H1 (cell line): ENCODE results near the gene EXOG. TPM values are rescaled to one million over a fixed set of nuclear protein-coding genes. Genes with fewer than 3 reads are reported as not detected.

Experiments used
- CTCF ChIA-PET: fragments of 300-600 bp; sonication (Branson Sonifier 250); formaldehyde crosslinking; loops from one replicate; lab custom pipeline; 2021; ENCODE audit not compliant: partially characterized antibody; lab: Charles Lee
- POLR2A ChIA-PET: fragments of 300-600 bp; sonication (Branson Sonifier 250); formaldehyde crosslinking; loops from one replicate; lab custom pipeline; 2021; ENCODE audit warnings: inconsistent platforms; ENCODE audit not compliant: partially characterized antibody; lab: Charles Lee
- DNase-seq, 2 experiments: peaks; one replicate each; pipeline versions ENCODE4 v3.0.0 to v3.0.0-alpha.2; 2010 to 2022; ENCODE audit warnings: low spot score in 2 of 2, low read depth in 1 of 2, mixed read lengths in 1 of 2
- FAIRE-seq: peaks from 2 replicates; lab custom pipeline; 2011; peaks lifted over from hg19 to GRCh38; lab: Jason Lieb, UNC
- H2AFZ ChIP-seq: 2 replicates; pipeline ENCODE4 v1.8.1; 2012; ENCODE audit warnings: low read length, inconsistent platforms
- H2AK5ac ChIP-seq: 2 replicates; pipeline ENCODE4 v1.6.1; 2013; ENCODE audit warnings: low read depth, low read length
- H2BK120ac ChIP-seq: replicated peaks from 2 replicates; pipeline ENCODE3; 2013; ENCODE audit warnings: low read depth, low read length, inconsistent platforms
- H2BK12ac ChIP-seq: 2 replicates; pipeline ENCODE4 v1.6.1; 2013; ENCODE audit warnings: low read depth, low read length
- H2BK15ac ChIP-seq: 2 replicates; pipeline ENCODE4 v1.6.1; 2013; ENCODE audit warnings: low read length
- H2BK20ac ChIP-seq: 2 replicates; pipeline ENCODE4 v1.6.1; 2013; ENCODE audit warnings: low read length
- H2BK5ac ChIP-seq: 2 replicates; pipeline ENCODE4 v1.6.1; 2013; ENCODE audit warnings: low read depth, low read length
- H3K14ac ChIP-seq: 2 replicates; pipeline ENCODE4 v1.6.1; 2013; ENCODE audit warnings: inconsistent platforms; ENCODE audit not compliant: insufficient read length
- H3K18ac ChIP-seq: 2 replicates; pipeline ENCODE4 v1.6.1; 2013; ENCODE audit warnings: low read length; ENCODE audit errors: extremely low read depth
- H3K23ac ChIP-seq: 2 replicates; pipeline ENCODE4 v1.6.1; 2013; ENCODE audit warnings: inconsistent platforms; ENCODE audit not compliant: insufficient read length
- H3K23me2 ChIP-seq: 2 replicates; pipeline ENCODE4 v1.6.1; 2013; ENCODE audit warnings: low read depth, low read length
- H3K27ac ChIP-seq: 2 replicates; pipeline ENCODE4 v1.6.1; 2011; ENCODE audit warnings: low read depth, low read length, inconsistent platforms
- H3K27me3 ChIP-seq, 4 experiments: replicated peaks in 1 of 4; 1 replicate in 1 of 4; 2 replicates in 3 of 4; pipeline versions ENCODE4 v1.6.1 to v1.8.1; 2011 to 2013; ENCODE audit warnings: low read length in 3 of 4, mild to moderate bottlenecking in 3 of 4, inconsistent platforms in 2 of 4, mixed read lengths in 2 of 4, moderate library complexity in 1 of 4; ENCODE audit not compliant: control insufficient read depth in 3 of 4, insufficient read depth in 3 of 4; ENCODE audit errors: extremely low read depth in 1 of 4
- H3K36me3 ChIP-seq, 4 experiments: 2 replicates each; pipeline versions ENCODE4 v1.6.1 to v1.8.1; 2011 to 2013; ENCODE audit warnings: mild to moderate bottlenecking in 4 of 4, low read length in 3 of 4, moderate library complexity in 2 of 4, control low read depth in 1 of 4, inconsistent platforms in 1 of 4; ENCODE audit not compliant: insufficient read depth in 4 of 4, control insufficient read depth in 2 of 4
- H3K4ac ChIP-seq: replicated peaks from 2 replicates; pipeline ENCODE3; 2013; ENCODE audit warnings: low read length, low read depth, mixed read lengths, inconsistent platforms; ENCODE audit not compliant: insufficient read length
- H3K4me1 ChIP-seq, 4 experiments: replicated peaks in 1 of 4; 1 replicate in 1 of 4; 2 replicates in 3 of 4; pipeline versions ENCODE4 v1.6.1 to v1.8.1; 2011 to 2013; ENCODE audit warnings: low read length in 3 of 4, inconsistent platforms in 2 of 4, mixed read lengths in 1 of 4; ENCODE audit not compliant: insufficient read depth in 4 of 4, control insufficient read depth in 3 of 4
- H3K4me2 ChIP-seq, 2 experiments: 2 replicates each; pipeline versions ENCODE4 v1.6.1 to v1.8.1; 2011 to 2013; ENCODE audit warnings: low read depth in 2 of 2, low read length in 2 of 2, control low read depth in 1 of 2, inconsistent platforms in 1 of 2, mild to moderate bottlenecking in 1 of 2; ENCODE audit not compliant: insufficient read depth in 1 of 2
- H3K4me3 ChIP-seq, 4 experiments: fragments of 200-600, 300-600 bp in 1 of 4; sonication (generic), shearing (Covaris generic), sonication (Bioruptor Twin) in 1 of 4; 2 replicates each; pipeline versions ENCODE4 v1.5.1 to v1.8.1; 2011 to 2016; ENCODE audit warnings: low read length in 4 of 4, low read depth in 3 of 4, control low read depth in 2 of 4, inconsistent platforms in 2 of 4, mild to moderate bottlenecking in 2 of 4, mixed read lengths in 1 of 4, moderate library complexity in 1 of 4; ENCODE audit not compliant: insufficient read depth in 2 of 4; ENCODE audit errors: extremely low read depth in 1 of 4
- H3K56ac ChIP-seq: replicated peaks from 2 replicates; pipeline ENCODE3; 2013; ENCODE audit warnings: low read depth, mild to moderate bottlenecking, mixed read lengths, low read length, inconsistent platforms; ENCODE audit not compliant: insufficient read length
- H3K79me1 ChIP-seq: 2 replicates; pipeline ENCODE4 v1.6.1; 2013; ENCODE audit warnings: low read depth, low read length, control low read depth
- H3K79me2 ChIP-seq, 2 experiments: 2 replicates each; pipeline versions ENCODE4 v1.6.1 to v1.8.1; 2012 to 2013; ENCODE audit warnings: low read length in 2 of 2, mild to moderate bottlenecking in 2 of 2, inconsistent platforms in 1 of 2; ENCODE audit not compliant: insufficient read depth in 2 of 2, control insufficient read depth in 1 of 2
- H3K9ac ChIP-seq, 4 experiments: replicated peaks in 1 of 4; 1 replicate in 1 of 4; 2 replicates in 3 of 4; pipeline versions ENCODE4 v1.6.1 to v1.8.1; 2011 to 2013; ENCODE audit warnings: low read depth in 3 of 4, low read length in 3 of 4, control low read depth in 2 of 4, mild to moderate bottlenecking in 2 of 4, moderate library complexity in 2 of 4, inconsistent platforms in 1 of 4; ENCODE audit errors: extremely low read depth in 1 of 4
- H3K9me3 ChIP-seq, 2 experiments: 2 replicates each; pipeline versions ENCODE4 v1.6.1 to v1.8.1; 2012 to 2013; ENCODE audit warnings: mild to moderate bottlenecking in 2 of 2, moderate library complexity in 2 of 2, control low read depth in 1 of 2, inconsistent platforms in 1 of 2, low read depth in 1 of 2, low read length in 1 of 2, mixed read lengths in 1 of 2; ENCODE audit not compliant: insufficient read depth in 2 of 2
- H4K20me1 ChIP-seq, 2 experiments: replicated peaks in 1 of 2; 2 replicates each; pipeline versions ENCODE3 to v1.8.1; 2011 to 2013; ENCODE audit warnings: inconsistent platforms in 2 of 2, low read length in 2 of 2, mild to moderate bottlenecking in 1 of 2; ENCODE audit not compliant: insufficient read depth in 2 of 2, control insufficient read depth in 1 of 2
- H4K5ac ChIP-seq: 2 replicates; pipeline ENCODE4 v1.6.1; 2013; ENCODE audit warnings: low read length, low read depth, mixed read lengths, inconsistent platforms; ENCODE audit not compliant: insufficient read length
- H4K8ac ChIP-seq: 2 replicates; pipeline ENCODE4 v1.8.0; 2013; ENCODE audit warnings: mild to moderate bottlenecking, moderate library complexity, low read length, inconsistent platforms; ENCODE audit not compliant: insufficient read depth; ENCODE audit errors: extremely low read depth
- H4K91ac ChIP-seq: replicated peaks from 2 replicates; pipeline ENCODE3; 2013; ENCODE audit warnings: low read length, mixed read lengths, inconsistent platforms; ENCODE audit not compliant: insufficient read length
- BACH1 ChIP-seq: IDR thresholded peaks from 2 replicates; pipeline ENCODE4 v1.6.1; 2012; ENCODE audit warnings: low read length, improper control_type of control experiment
- BRCA1 ChIP-seq: IDR thresholded peaks from 2 replicates; pipeline ENCODE4 v1.6.1; 2012; ENCODE audit warnings: low read depth, low read length, improper control_type of control experiment
- CBX5 ChIP-seq: fragments of 300-800, 300-1000 bp; sonication (generic); IDR thresholded peaks from 2 replicates; pipeline ENCODE4 v1.7.1; 2016; ENCODE audit warnings: antibody characterized with exemption, low read length, low read depth
- CEBPB ChIP-seq: IDR thresholded peaks from 2 replicates; pipeline ENCODE4 v1.6.1; 2012; ENCODE audit warnings: low read depth, low read length
- CHD2 ChIP-seq: IDR thresholded peaks from 2 replicates; pipeline ENCODE4 v1.6.1; 2012; ENCODE audit warnings: low read length, improper control_type of control experiment
- EGR1 ChIP-seq: IDR thresholded peaks from 2 replicates; pipeline ENCODE4 v1.6.1; 2011; ENCODE audit warnings: low read depth, low read length, borderline replicate concordance
- JUND ChIP-seq: IDR thresholded peaks from 2 replicates; pipeline ENCODE4 v1.6.1; 2011; ENCODE audit warnings: mild to moderate bottlenecking, improper control_type of control experiment, low read length
- KDM5A ChIP-seq: fragments of 200-600 bp; IDR thresholded peaks from 2 replicates; pipeline ENCODE4 v1.7.1; 2012; ENCODE audit warnings: mild to moderate bottlenecking, low read length, inconsistent platforms, mixed read lengths
- POLR2A ChIP-seq, 2 experiments: IDR thresholded peaks; 1 replicate in 1 of 2; 2 replicates in 1 of 2; pipeline ENCODE4 v1.6.1; 2011; ENCODE audit warnings: low read depth in 2 of 2, low read length in 2 of 2, mild to moderate bottlenecking in 2 of 2; ENCODE audit errors: control extremely low read depth in 1 of 2
- RNF2 ChIP-seq: fragments of 200-900, 300-1000 bp; sonication (generic); IDR thresholded peaks from 2 replicates; pipeline ENCODE4 v1.7.1; 2016; ENCODE audit warnings: borderline replicate concordance, low read depth, mild to moderate bottlenecking, antibody characterized with exemption, low read length; ENCODE audit not compliant: poor library complexity, severe bottlenecking; ENCODE audit errors: missing control alignments
- SP4 ChIP-seq: IDR thresholded peaks from 2 replicates; pipeline ENCODE4 v1.6.1; 2012; ENCODE audit warnings: low read length, inconsistent platforms
- SRF ChIP-seq: IDR thresholded peaks from 2 replicates; pipeline ENCODE4 v1.6.1; 2011; ENCODE audit warnings: mild to moderate bottlenecking, low read depth, low read length, moderate library complexity
- USF2 ChIP-seq: IDR thresholded peaks from 2 replicates; pipeline ENCODE4 v1.6.1; 2011; ENCODE audit warnings: low read length, improper control_type of control experiment
- WGBS, 2 experiments: shearing (Covaris generic) in 1 of 2; methylation state at CpG; one replicate each; pipeline versions ENCODE4 v1.1.6 to v1.1.7; 2013 to 2015; ENCODE audit warnings: low lambda C conversion rate in 2 of 2, mixed read lengths in 2 of 2, inconsistent platforms in 1 of 2, low coverage in 1 of 2, missing lambda C conversion rate in 1 of 2; ENCODE audit not compliant: insufficient replicate concordance in 2 of 2, insufficient coverage in 1 of 2, insufficient read length in 1 of 2; ENCODE audit errors: extremely low coverage in 1 of 2, missing lambda C conversion rate in 1 of 2; 5-methylcytosine and 5-hydroxymethylcytosine counted together
- polyA plus RNA-seq, 7 experiments: library from polyadenylated mRNA; depleted of rRNA in 3 of 7; stranded (reverse) in 5 of 7; unstranded in 2 of 7; fragments of >200 nt in 5 of 7; fragments of 200-250 nt in 2 of 7; gene quantifications; 1 replicate in 5 of 7; 2 replicates in 1 of 7; 4 replicates in 1 of 7; pipeline versions ENCODE4 v1.2.1 to v1.2.3, GENCODE V29; 2011 to 2013; ENCODE audit warnings: missing spikeins in 2 of 7, mixed read lengths in 2 of 7
- total RNA-seq: library from RNA; stranded (reverse); fragmentation: NEBNext Ultra II Directional; extraction: Animal tissue kit (Norgen Biotek cat#: 25700); gene quantifications from 2 replicates; pipeline ENCODE4 v1.2.1, GENCODE V29; 2021

EXOG gene
- total and polyA plus RNA-seq, 2 of the 8 experiments (the other 6 are each of a cell fraction or from before 2014, with no cell fraction given) = 7.2 to 12.9 TPM

GRCh38 chr3:38474928-38475605 lies 21.1 kb upstream of the EXOG start:
- H3K4me1 ChIP-seq = peaks cover 0 to 4% (median 2%) of the 10 kb centered on the region in 4 experiments; a peak in 4 of 7 replicates
- H2AFZ ChIP-seq = no peak overlapping the region
- CTCF ChIA-PET = interaction anchor here (1.3 kb wide), 1 partner anchor 129 kb away, joined by 6 read pairs; the partner anchor contains the start of gene XYLB
- peaks cover 47% of the 10 kb centered on the region for H3K79me1 ChIP-seq
- no peak overlapping the region; the same call in 1 of the 2 replicates for H2AK5ac ChIP-seq
- no peak overlapping the region for H2BK12ac ChIP-seq
- H3K27me3 ChIP-seq = no peaks in the 10 kb centered on the region
- H3K9ac ChIP-seq = no peak overlapping the region
- H4K5ac ChIP-seq = no peak overlapping the region
- no peak overlapping the region for H3K14ac ChIP-seq
- H3K9me3 ChIP-seq = peaks cover 0 to 1% of the 10 kb centered on the region in 2 experiments; a peak in 1 of 4 replicates
- DNase-seq (no peak), FAIRE-seq (no peak)
- H4K20me1 ChIP-seq = peaks cover 20 to 39% of the 10 kb centered on the region in 2 experiments
- no peak overlapping the region for H3K4ac ChIP-seq
- peaks cover 1 to 14% (median 9%) of the 10 kb centered on the region in 4 experiments; a peak in 6 of 8 replicates for H3K36me3 ChIP-seq
- H2BK5ac ChIP-seq = no peak overlapping the region; the same call in 1 of the 2 replicates
- H3K27ac ChIP-seq = no peak overlapping the region
- peaks cover 14 to 77% of the 10 kb centered on the region in 2 experiments for H3K79me2 ChIP-seq
- H3K56ac ChIP-seq = no peak overlapping the region
- no peak overlapping the region for H4K91ac ChIP-seq
- H2BK120ac ChIP-seq = no peak overlapping the region
- WGBS, 2 experiments = 91% methylated on average over 7 of the region's 7 CpGs; no CpG with 5 or more reads in 1 of the 2 experiments
- H3K23me2 ChIP-seq = no peaks in the 10 kb centered on the region; the same call in 1 of the 2 replicates
- H3K18ac ChIP-seq = no peak overlapping the region
- H2BK20ac ChIP-seq = no peak overlapping the region
- no peak overlapping the region for H3K4me2 ChIP-seq
- H3K4me3 ChIP-seq = no peak overlapping the region
- H3K23ac ChIP-seq = no peak overlapping the region
- POLR2A ChIA-PET = interaction anchor here (0.8 kb wide), 1 partner anchor 19 kb away, joined by 3 read pairs; no protein-coding TSS in a partner anchor
- no peak overlapping the region for H2BK15ac ChIP-seq
- H4K8ac ChIP-seq = no peak overlapping the region; the same call in 1 of the 2 replicates
- TF ChIP-seq JUND = no peak
- no peak for TF ChIP-seq SP4
- no peak for TF ChIP-seq BACH1
- TF ChIP-seq BRCA1 = no peak
- no peak for TF ChIP-seq CHD2
- no peak for TF ChIP-seq EGR1
- no peak for TF ChIP-seq KDM5A
- no peak for TF ChIP-seq CEBPB
- TF ChIP-seq POLR2A (IDR thresholded peaks at IDR 0.05; ENCODE audit: control extremely low read depth in 1 of 2, low read depth in 2 of 2, low read length in 2 of 2) = no peak
- TF ChIP-seq RNF2 = no peak
- TF ChIP-seq SRF = no peak
- TF ChIP-seq USF2 = no peak
- no peak for TF ChIP-seq CBX5
